ENCODE data around the gene NR1D2. TPM values are rescaled to one million over a fixed set of nuclear protein-coding genes. Genes with fewer than 3 reads are reported as not detected.

Gene NR1D2
- total and polyA plus RNA-seq, 8 donors = 4.9 to 26.2 (median 13.5) TPM

GRCh38 chr3:23931597-23931996 lies 13.5 kb upstream of the NR1D2 start:
- H3K27me3 ChIP-seq = no peaks in the 10 kb centered on the region
- intact Hi-C loops (cut with DNase I) = no loop called here
- ATAC-seq (no peak), FAIRE-seq (no peak), DNase-seq (no peak)
- H3K4me1 ChIP-seq = no peaks in the 10 kb centered on the region
- no peak for TF ChIP-seq CTCF (IDR thresholded peaks at IDR 0.05)
- H3K27ac ChIP-seq = no peak overlapping the region
- WGBS, 2 donors = 82 to 91% methylated on average over 3 of the region's 3 CpGs
- H3K9me3 ChIP-seq = no peaks in the 10 kb centered on the region
- H3K4me3 ChIP-seq = no peak overlapping the region
- H3K36me3 ChIP-seq = no peaks in the 10 kb centered on the region

- no peaks in the 10 kb centered on the region for H3K4me1 ChIP-seq
- H3K27ac ChIP-seq = no peak overlapping the region
- intact Hi-C loops (cut with DNase I) = no loop called here
- H3K4me3 ChIP-seq = no peak overlapping the region
- H3K9me3 ChIP-seq = no peaks in the 10 kb centered on the region
- no peak for DNase-seq
- H3K27me3 ChIP-seq = no peaks in the 10 kb centered on the region
- WGBS, 2 donors = 82 to 85% methylated on average over 4 of the region's 4 CpGs
- H3K36me3 ChIP-seq = no peaks in the 10 kb centered on the region
- FAIRE-seq = no peak
- no peak for ATAC-seq
- no peak for TF ChIP-seq CTCF (IDR thresholded peaks at IDR 0.05)
Measured at GRCh38 chr3:23932571-23932970, 12.5 kb upstream of the NR1D2 start.

- no peaks in the 10 kb centered on the region for H3K27me3 ChIP-seq
- FAIRE-seq (no peak), DNase-seq (no peak), ATAC-seq (no peak)
- WGBS, 2 donors = 59 to 65% methylated on average over 4 of the region's 4 CpGs
- intact Hi-C loops (cut with DNase I) = no loop called here
- no peaks in the 10 kb centered on the region for H3K36me3 ChIP-seq
- H3K4me3 ChIP-seq = no peak overlapping the region
- H3K9me3 ChIP-seq = no peaks in the 10 kb centered on the region
- no peaks in the 10 kb centered on the region for H3K4me1 ChIP-seq
- TF ChIP-seq CTCF (IDR thresholded peaks at IDR 0.05) = no peak
- H3K27ac ChIP-seq = no peak overlapping the region
Measured at GRCh38 chr3:23934253-23934652, 10.8 kb upstream of the NR1D2 start.

GRCh38 chr3:23937296-23937695 lies 7.8 kb upstream of the NR1D2 start:
- intact Hi-C loops (cut with DNase I) = no loop called here
- H3K36me3 ChIP-seq = no peaks in the 10 kb centered on the region
- WGBS, 2 donors = 89 to 92% methylated on average over 1 of the region's 1 CpG
- no peak for FAIRE-seq
- H3K4me1 ChIP-seq = no peaks in the 10 kb centered on the region
- H3K4me3 ChIP-seq = no peak overlapping the region
- TF ChIP-seq CTCF (IDR thresholded peaks at IDR 0.05) = no peak
- no peak for DNase-seq
- no peaks in the 10 kb centered on the region for H3K9me3 ChIP-seq
- H3K27ac ChIP-seq = no peak overlapping the region
- no peaks in the 10 kb centered on the region for H3K27me3 ChIP-seq
- ATAC-seq = no peak

GRCh38 chr3:23938688-23939087 lies 6.4 kb upstream of the NR1D2 start:
- FAIRE-seq = no peak
- H3K9me3 ChIP-seq = no peaks in the 10 kb centered on the region
- no peaks in the 10 kb centered on the region for H3K36me3 ChIP-seq
- H3K4me1 ChIP-seq = no peaks in the 10 kb centered on the region
- ATAC-seq = no peak
- H3K27me3 ChIP-seq = no peaks in the 10 kb centered on the region
- DNase-seq = no peak
- intact Hi-C loops (cut with DNase I) = no loop called here
- H3K27ac ChIP-seq = no peak overlapping the region
- no peak overlapping the region for H3K4me3 ChIP-seq
- TF ChIP-seq CTCF (IDR thresholded peaks at IDR 0.05) = no peak
